Lower leg skin (tissue), 3 donors: ENCODE results near the gene HLA-DQA1.

Source experiments
- POLR2A ChIP-seq, 2 donors: fragments of 450-650 bp; IDR thresholded peaks; one replicate each; pipeline ENCODE4 v1.6.1; 2016 to 2017; ENCODE audit warnings: antibody characterized with exemption in 2 of 2, mild to moderate bottlenecking in 1 of 2, moderate library complexity in 1 of 2
- TF ChIP-seq, protein P1 (sequence below), 3 donors: fragments of 450-650 bp; IDR thresholded peaks; one replicate each; pipeline ENCODE4 v1.5.1; 2016; ENCODE audit warnings: antibody characterized with exemption in 3 of 3, mild to moderate bottlenecking in 3 of 3, moderate library complexity in 2 of 3

GRCh38 chr6:32607263-32607987 is 29.8 kb upstream of the HLA-DQA1 start:
- TF ChIP-seq, protein P1, sequence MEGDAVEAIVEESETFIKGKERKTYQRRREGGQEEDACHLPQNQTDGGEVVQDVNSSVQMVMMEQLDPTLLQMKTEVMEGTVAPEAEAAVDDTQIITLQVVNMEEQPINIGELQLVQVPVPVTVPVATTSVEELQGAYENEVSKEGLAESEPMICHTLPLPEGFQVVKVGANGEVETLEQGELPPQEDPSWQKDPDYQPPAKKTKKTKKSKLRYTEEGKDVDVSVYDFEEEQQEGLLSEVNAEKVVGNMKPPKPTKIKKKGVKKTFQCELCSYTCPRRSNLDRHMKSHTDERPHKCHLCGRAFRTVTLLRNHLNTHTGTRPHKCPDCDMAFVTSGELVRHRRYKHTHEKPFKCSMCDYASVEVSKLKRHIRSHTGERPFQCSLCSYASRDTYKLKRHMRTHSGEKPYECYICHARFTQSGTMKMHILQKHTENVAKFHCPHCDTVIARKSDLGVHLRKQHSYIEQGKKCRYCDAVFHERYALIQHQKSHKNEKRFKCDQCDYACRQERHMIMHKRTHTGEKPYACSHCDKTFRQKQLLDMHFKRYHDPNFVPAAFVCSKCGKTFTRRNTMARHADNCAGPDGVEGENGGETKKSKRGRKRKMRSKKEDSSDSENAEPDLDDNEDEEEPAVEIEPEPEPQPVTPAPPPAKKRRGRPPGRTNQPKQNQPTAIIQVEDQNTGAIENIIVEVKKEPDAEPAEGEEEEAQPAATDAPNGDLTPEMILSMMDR (IDR thresholded peaks at IDR 0.05) = no peak
- no peak for TF ChIP-seq POLR2A (IDR thresholded peaks at IDR 0.05)
